Cardiac fibroblast (primary cell): ENCODE results near the gene RORC.

ENCODE experiments used
- DNase-seq, 2 donors: peaks; one replicate each; pipeline versions ENCODE4 v3.0.0 to v3.0.0-alpha.2; 2010; ENCODE audit warnings: low read depth in 2 of 2
- H3K4me3 ChIP-seq, 2 donors: replicated peaks in 1 of 2; 1 replicate in 1 of 2; 2 replicates in 1 of 2; pipeline ENCODE4 v1.5.1; 2011; ENCODE audit warnings: low read depth in 2 of 2, low read length in 2 of 2, mild to moderate bottlenecking in 2 of 2, moderate library complexity in 1 of 2
- CTCF ChIP-seq: IDR thresholded peaks from one replicate; pipeline ENCODE4 v1.5.1; 2011; ENCODE audit warnings: low read depth, mild to moderate bottlenecking, low read length, inconsistent platforms

Gene RORC

GRCh38 chr1:151799179-151800022 is 32.2 kb downstream of the RORC start:
- H3K4me3 ChIP-seq: no peak overlapping the region
- DNase-seq: no peak
- TF ChIP-seq CTCF: no peak

- TF ChIP-seq CTCF: no peak
- DNase-seq: no peak
- no peak overlapping the region for H3K4me3 ChIP-seq
Observed at GRCh38 chr1:151798571-151798970, 33.0 kb downstream of the RORC start.

- H3K4me3 ChIP-seq: peak overlapping the region; percentile 61 to 76
- peak in 1 of 2 donors; percentile 13 for DNase-seq
- TF ChIP-seq CTCF: no peak
Observed at GRCh38 chr1:151790940-151791651, 40.5 kb downstream of the RORC start.

- peak within 1 kb of the TSS; percentile 61 to 76 for H3K4me3 ChIP-seq
- peak; percentile 8 for TF ChIP-seq CTCF
- DNase-seq: peak; percentile 99
Observed at GRCh38 chr1:151790071-151790939, 41.3 kb downstream of the RORC start, which contains the start of gene TDRKH. Gene TDRKH (minus strand): TSS chr1:151790500. CDS start chr1:151783022, 7,478 bp downstream.

GRCh38 chr1:151787689-151788088 is 43.9 kb downstream of the RORC start:
- no peak for TF ChIP-seq CTCF
- no peak overlapping the region for H3K4me3 ChIP-seq
- DNase-seq: no peak

- no peak for TF ChIP-seq CTCF
- no peak for DNase-seq
- no peak overlapping the region for H3K4me3 ChIP-seq
Observed at GRCh38 chr1:151783796-151784195, 47.8 kb downstream of the RORC start.
